ENCODE measurements around the gene IGSF1.

IGSF1 gene

GRCh38 chrX:131273011-131273410 lies 16.1 kb downstream of the IGSF1 start:
- H3K4me3 ChIP-seq (ENCODE audit: low read depth, low read length): no peak overlapping the region
- TF ChIP-seq CTCF (IDR thresholded peaks at IDR 0.05; ENCODE audit: low read depth, low read length): no peak

- TF ChIP-seq CTCF (IDR thresholded peaks at IDR 0.05; ENCODE audit: low read depth, low read length): no peak
- H3K4me3 ChIP-seq (ENCODE audit: low read depth, low read length): no peak overlapping the region
Measured at GRCh38 chrX:131271826-131272225, 17.3 kb downstream of the IGSF1 start.

- no peak overlapping the region for H3K4me3 ChIP-seq (ENCODE audit: low read depth, low read length)
- no peak for TF ChIP-seq CTCF (IDR thresholded peaks at IDR 0.05; ENCODE audit: low read depth, low read length)
Measured at GRCh38 chrX:131271274-131271673, 17.8 kb downstream of the IGSF1 start.

GRCh38 chrX:131270080-131270479 lies 19.0 kb downstream of the IGSF1 start:
- TF ChIP-seq CTCF (IDR thresholded peaks at IDR 0.05; ENCODE audit: low read depth, low read length): no peak
- H3K4me3 ChIP-seq (ENCODE audit: low read depth, low read length): no peak overlapping the region

GRCh38 chrX:131264665-131265064 lies 24.4 kb downstream of the IGSF1 start:
- no peak overlapping the region for H3K4me3 ChIP-seq (ENCODE audit: low read depth, low read length)
- no peak for TF ChIP-seq CTCF (IDR thresholded peaks at IDR 0.05; ENCODE audit: low read depth, low read length)

- H3K4me3 ChIP-seq (ENCODE audit: low read depth, low read length): no peak overlapping the region
- TF ChIP-seq CTCF (IDR thresholded peaks at IDR 0.05; ENCODE audit: low read depth, low read length): no peak
Measured at GRCh38 chrX:131264053-131264452, 25.1 kb downstream of the IGSF1 start.

- TF ChIP-seq CTCF (IDR thresholded peaks at IDR 0.05; ENCODE audit: low read depth, low read length): no peak
- no peak overlapping the region for H3K4me3 ChIP-seq (ENCODE audit: low read depth, low read length)
Measured at GRCh38 chrX:131262738-131263679, 26.1 kb downstream of the IGSF1 start.
